GM04504 (cell line): Measurements from ENCODE around the gene ZCRB1.

Experiments used
- DNase-seq: peaks from one replicate; pipeline ENCODE4 v3.0.0-alpha.2; 2012; ENCODE audit warnings: low read depth

Gene ZCRB1

GRCh38 chr12:42277396-42278127, 48.3 kb downstream of the ZCRB1 start:
- DNase-seq, result no peak

GRCh38 chr12:42275499-42275898, 50.4 kb downstream of the ZCRB1 start:
- no peak for DNase-seq

GRCh38 chr12:42273706-42274105, 52.2 kb downstream of the ZCRB1 start:
- DNase-seq, result no peak

- DNase-seq, result no peak
These were observed 55.3 kb downstream of the ZCRB1 start for GRCh38 chr12:42270596-42270995.

- no peak for DNase-seq
These were observed 58.3 kb downstream of the ZCRB1 start for GRCh38 chr12:42267413-42268190.

GRCh38 chr12:42266579-42267230, 59.2 kb downstream of the ZCRB1 start:
- DNase-seq, result no peak

GRCh38 chr12:42262271-42262670, 63.6 kb downstream of the ZCRB1 start:
- no peak for DNase-seq
